HG03095 (cell line): Measurements from ENCODE around the gene APBA2.

ENCODE experiments used
- ATAC-seq: cut with Tn5 transposase; IDR thresholded peaks from one replicate; pipeline ENCODE4 v1.9.1; 2021; ENCODE audit warnings: moderate library complexity; ENCODE audit not compliant: unreplicated experiment

Gene APBA2

GRCh38 chr15:28895146-28895545 lies 9.4 kb downstream of the APBA2 start:
- ATAC-seq = no peak

- no peak for ATAC-seq
Observed at GRCh38 chr15:28895566-28895965, 9.8 kb downstream of the APBA2 start.

- ATAC-seq = no peak
Observed at GRCh38 chr15:28896951-28897350, 11.2 kb downstream of the APBA2 start.

- ATAC-seq = no peak
Observed at GRCh38 chr15:28897861-28898585, 12.2 kb downstream of the APBA2 start.

GRCh38 chr15:28899061-28899738 lies 13.4 kb downstream of the APBA2 start:
- ATAC-seq = no peak

GRCh38 chr15:28900041-28900891 lies 14.5 kb downstream of the APBA2 start:
- ATAC-seq = no peak

GRCh38 chr15:28900892-28901586 lies 15.3 kb downstream of the APBA2 start:
- ATAC-seq = no peak

- ATAC-seq = no peak
Observed at GRCh38 chr15:28901587-28901980, 15.8 kb downstream of the APBA2 start.

GRCh38 chr15:28901987-28902745 lies 16.4 kb downstream of the APBA2 start:
- ATAC-seq = no peak

GRCh38 chr15:28902856-28903255 lies 17.1 kb downstream of the APBA2 start:
- ATAC-seq = no peak

GRCh38 chr15:28903555-28903954 lies 17.8 kb downstream of the APBA2 start:
- ATAC-seq = no peak

GRCh38 chr15:28904003-28904402 lies 18.2 kb downstream of the APBA2 start:
- ATAC-seq = no peak

GRCh38 chr15:28904541-28905315 lies 19.0 kb downstream of the APBA2 start:
- no peak for ATAC-seq

GRCh38 chr15:28907338-28907960 lies 21.7 kb downstream of the APBA2 start:
- ATAC-seq = no peak

- no peak for ATAC-seq
Observed at GRCh38 chr15:28909958-28910500, 24.3 kb downstream of the APBA2 start.

- ATAC-seq = no peak
Observed at GRCh38 chr15:28911310-28911931, 25.6 kb downstream of the APBA2 start.

GRCh38 chr15:28912422-28912821 lies 26.6 kb downstream of the APBA2 start:
- ATAC-seq = no peak

- no peak for ATAC-seq
Observed at GRCh38 chr15:28913171-28913765, 27.5 kb downstream of the APBA2 start.
